Subcutaneous adipose tissue (tissue), 4 donors: ENCODE measurements around the gene AFDN. TPM values are rescaled to one million over a fixed set of nuclear protein-coding genes. Genes with fewer than 3 reads are reported as not detected.

Source experiments
- CTCF ChIP-seq: fragments of 450-650 bp; IDR thresholded peaks from one replicate; pipeline ENCODE4 v1.5.1; 2016; ENCODE audit warnings: low read depth, mild to moderate bottlenecking, control low read depth, antibody characterized with exemption, moderate library complexity
- total RNA-seq, 4 donors: library from RNA; depleted of rRNA; stranded (reverse); fragments of >200 nt; gene quantifications; one replicate each; pipeline ENCODE4 v1.1.0, GENCODE V29; 2016

The AFDN gene
- total RNA-seq, 4 donors from 2014 or later: 51.5 to 126 (median 88.1) TPM

DNA sequence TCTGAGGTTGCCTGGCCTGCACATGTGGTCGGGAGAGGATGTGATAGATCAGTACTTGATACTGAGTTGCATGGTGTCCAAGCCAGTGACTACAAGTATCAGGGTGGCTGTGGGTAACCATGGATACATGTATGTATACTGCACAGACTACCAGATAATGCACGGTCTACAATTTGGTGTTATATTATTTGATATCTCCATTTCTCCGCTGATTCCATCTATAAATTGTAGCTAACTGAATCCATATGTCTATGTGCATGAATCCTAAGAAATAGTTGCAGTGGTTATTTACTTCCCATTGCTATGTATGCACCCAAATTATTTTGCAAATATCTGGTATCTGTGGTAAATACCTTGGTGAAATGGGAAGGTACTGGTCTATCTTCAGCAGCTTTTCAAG is 87.0 kb downstream of the AFDN start:
- no peak for TF ChIP-seq CTCF

DNA sequence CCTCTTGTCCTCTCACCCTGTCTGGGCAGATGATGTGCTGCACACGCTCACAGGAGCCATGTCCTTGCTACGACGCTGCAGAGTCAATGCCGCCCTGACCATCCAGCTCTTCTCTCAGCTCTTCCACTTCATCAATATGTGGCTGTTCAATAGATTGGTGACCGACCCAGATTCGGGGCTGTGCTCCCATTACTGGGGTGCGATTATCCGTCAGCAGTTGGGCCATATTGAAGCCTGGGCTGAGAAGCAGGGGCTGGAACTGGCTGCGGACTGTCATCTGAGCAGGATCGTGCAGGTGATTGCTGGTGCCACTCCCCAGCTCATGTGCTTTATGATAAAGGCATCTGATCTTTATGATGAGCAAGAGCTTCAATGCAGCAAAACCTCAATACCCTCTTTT is 88.4 kb downstream of the AFDN start:
- no peak for TF ChIP-seq CTCF

GRCh38 chr6:167917551-167918154 is 90.9 kb downstream of the AFDN start:
- TF ChIP-seq CTCF: no peak

- TF ChIP-seq CTCF: no peak
Measured at GRCh38 chr6:167918548-167919278, 92.0 kb downstream of the AFDN start.

GRCh38 chr6:167919349-167919748 is 92.6 kb downstream of the AFDN start:
- no peak for TF ChIP-seq CTCF

DNA sequence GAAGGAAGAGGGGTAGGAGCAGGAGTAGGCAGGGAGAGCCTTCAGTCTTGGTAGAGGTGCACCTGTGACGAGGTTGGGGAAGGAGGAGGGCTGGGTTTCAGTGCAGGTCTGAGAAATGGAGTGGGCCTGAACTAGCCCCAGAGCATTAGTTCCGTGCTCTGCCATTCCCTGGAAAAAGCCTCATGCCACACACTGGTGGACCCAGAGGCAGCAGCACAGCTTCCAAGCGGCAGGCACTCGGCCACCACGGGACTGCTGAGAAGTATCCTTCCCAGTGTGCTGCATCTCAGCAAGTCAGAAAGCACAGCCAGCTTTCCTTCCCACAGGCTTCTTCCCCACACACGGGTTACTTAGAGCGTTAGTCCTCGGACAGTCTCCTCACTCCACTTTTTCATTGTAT is 93.5 kb downstream of the AFDN start:
- TF ChIP-seq CTCF: no peak

DNA sequence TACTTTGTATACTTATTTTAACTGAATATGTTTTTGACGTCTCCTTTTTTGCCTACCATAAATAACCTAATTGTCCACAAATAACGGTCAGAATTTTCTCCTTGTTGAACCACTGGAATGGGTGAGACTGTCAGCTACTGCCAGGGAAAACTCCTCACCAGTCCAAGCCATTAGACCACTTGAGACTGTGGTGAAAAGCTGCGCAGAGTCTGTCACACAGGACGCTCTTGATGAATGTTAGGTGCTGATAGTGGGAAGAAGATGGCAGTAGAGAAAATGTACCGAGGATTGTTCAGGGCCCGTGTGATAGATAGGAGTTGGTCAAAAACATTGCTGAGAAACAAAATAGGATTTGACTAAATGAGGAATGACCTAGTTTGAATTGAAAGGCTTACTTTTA is 95.1 kb downstream of the AFDN start:
- TF ChIP-seq CTCF: no peak
